HG02588 (cell line): ENCODE data around the gene BNIP5.
"Not testable (repeated sequence)": the region's sequence is repeated elsewhere in the genome, so short reads cannot be mapped to it uniquely, and the experiment has no call there.

Source experiments
- ATAC-seq: cut with Tn5 transposase; IDR thresholded peaks from one replicate; pipeline ENCODE4 v1.9.1; 2021; ENCODE audit warnings: mild to moderate bottlenecking, moderate library complexity; ENCODE audit not compliant: unreplicated experiment

Gene BNIP5

DNA sequence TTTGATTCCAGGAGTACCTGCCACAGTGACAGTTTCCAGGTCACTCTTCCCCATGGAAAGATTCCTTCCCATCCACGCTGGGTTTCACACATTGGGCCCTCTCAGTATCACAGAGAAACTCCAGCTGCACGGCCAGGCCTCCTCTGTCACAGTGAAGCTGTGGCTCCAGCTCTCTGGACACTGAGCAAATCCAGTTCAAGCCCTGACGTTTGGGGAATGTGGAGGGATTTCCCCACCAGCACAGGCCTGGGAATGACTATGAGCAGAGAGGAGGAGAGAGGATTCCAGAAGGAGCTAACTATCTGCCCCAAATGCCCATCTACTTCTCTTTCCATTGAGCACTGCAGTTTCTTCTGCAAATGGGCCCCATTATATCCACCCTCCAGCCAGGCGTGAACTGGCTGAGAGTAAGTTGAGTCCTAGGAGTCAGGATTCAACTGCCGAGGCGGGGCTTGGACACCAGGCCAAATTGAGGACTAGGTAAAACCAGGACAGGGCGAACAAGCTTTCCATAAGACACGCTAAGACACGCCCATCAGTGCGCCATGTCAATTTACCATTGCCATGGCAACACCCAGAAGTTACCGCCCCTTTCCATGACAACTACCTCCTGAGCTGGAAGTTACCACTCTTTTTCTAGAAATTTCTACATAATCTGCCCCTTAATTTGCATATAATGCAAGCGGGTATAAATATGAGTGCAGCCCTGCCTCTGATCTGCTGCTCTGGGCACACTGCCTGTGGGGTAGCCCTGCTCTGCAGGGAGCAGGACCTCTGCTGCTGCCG is 9.2 kb upstream of the BNIP5 start:
- no peak for ATAC-seq

- ATAC-seq = no peak
These were observed 6.5 kb upstream of the BNIP5 start for GRCh38 chr6:36343109-36343680.

GRCh38 chr6:36340618-36341454 is 4.1 kb upstream of the BNIP5 start:
- ATAC-seq = no peak

GRCh38 chr6:36340306-36340617 is 3.6 kb upstream of the BNIP5 start:
- no peak for ATAC-seq

DNA sequence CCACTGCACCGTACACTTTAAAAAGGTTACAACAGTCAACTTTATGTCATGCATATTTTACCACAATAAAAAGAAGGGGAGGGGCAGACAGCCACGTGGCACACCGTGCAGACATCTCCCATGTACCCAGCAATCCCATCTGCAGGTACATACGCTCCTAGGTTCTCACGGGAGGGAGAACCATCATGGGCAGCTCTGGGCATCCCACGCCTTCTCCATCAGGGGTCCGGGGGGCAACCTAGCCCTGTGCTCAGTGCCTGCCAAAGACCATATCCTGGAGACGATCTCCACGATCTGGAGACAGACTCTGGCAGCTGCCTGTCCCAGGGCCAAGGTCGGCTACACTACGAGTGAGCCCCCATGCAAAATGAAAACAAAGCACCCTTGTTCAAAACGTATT is 2.5 kb upstream of the BNIP5 start:
- ATAC-seq = no peak

DNA sequence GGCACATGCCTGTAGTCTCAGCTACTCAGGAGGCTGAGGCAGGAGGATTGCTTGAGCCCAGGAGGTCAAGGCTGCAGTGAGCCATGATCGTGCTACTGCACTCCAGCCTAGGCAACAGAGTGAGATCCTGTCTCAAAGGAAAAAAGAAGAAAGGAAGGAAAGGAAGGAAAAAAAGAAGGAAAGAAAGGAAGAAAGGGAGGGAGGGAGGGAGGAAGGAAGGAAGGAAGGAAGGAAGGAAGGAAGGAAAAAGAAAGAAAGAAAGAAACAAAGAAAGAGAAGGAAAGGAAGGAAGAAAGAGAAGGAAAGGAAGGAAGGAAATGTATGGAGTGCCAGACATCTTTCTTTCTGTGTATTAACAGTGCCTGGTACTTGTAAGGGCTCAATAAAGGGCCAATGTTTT is 1.5 kb upstream of the BNIP5 start:
- not testable (repeated sequence) for ATAC-seq

DNA sequence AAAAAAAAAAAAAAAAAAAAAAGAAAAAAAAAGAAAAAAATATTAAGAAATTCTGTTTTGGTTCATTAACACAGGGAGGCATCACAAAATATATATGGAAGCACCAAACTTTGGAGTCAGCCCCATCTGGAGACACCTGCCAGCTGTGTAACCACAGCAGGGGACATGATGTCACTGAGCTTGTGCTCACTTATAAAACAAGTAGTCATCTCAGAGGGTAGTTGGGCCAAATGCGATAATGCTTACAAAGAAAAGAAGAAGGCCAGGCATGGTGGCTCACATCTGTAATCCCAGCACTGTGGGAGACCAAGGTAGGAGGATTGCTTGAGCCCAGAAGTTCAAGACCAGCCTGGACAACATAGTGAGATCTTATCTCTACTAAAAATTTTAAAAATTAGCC is 1.1 kb upstream of the BNIP5 start:
- no peak for ATAC-seq

- no peak for ATAC-seq
These were observed 429 bp downstream of the BNIP5 start for GRCh38 chr6:36336208-36336710.

DNA sequence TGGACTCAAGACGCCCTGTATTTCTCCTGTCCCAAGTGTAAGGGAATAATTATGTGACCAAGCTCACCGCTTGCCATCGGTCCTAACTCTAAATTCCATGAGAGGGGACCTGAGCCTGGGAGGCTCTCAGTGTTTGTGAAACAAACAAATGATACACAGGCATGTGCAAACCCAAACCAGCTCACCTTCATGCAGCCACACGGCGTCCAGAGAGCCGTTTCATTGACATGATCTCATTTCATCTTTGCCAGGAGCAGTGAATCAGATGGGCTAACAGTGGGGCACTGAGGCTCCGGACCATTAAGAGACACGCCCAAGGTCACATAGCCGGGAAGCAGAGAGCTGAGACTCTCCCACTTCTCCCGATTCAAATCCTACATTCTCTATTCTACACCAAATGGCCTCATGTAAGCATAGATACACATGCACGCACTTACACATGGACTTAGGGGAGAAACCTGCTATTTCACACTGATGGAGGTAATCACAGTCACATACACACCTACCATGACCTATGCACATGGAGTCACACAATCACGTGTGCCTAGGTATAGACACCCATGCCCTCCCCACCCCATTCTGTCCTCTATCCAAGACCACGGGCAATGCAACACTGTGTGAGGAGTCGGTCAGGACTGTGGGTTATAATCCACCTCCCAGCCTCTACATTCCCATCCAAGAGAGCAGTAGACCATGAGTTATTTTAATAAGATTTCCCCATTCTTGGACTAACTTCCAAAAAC is 1.1 kb downstream of the BNIP5 start:
- no peak for ATAC-seq

GRCh38 chr6:36334832-36335459 is 1.7 kb downstream of the BNIP5 start:
- ATAC-seq = no peak

- no peak for ATAC-seq
These were observed 2.6 kb downstream of the BNIP5 start for GRCh38 chr6:36333931-36334725.

DNA sequence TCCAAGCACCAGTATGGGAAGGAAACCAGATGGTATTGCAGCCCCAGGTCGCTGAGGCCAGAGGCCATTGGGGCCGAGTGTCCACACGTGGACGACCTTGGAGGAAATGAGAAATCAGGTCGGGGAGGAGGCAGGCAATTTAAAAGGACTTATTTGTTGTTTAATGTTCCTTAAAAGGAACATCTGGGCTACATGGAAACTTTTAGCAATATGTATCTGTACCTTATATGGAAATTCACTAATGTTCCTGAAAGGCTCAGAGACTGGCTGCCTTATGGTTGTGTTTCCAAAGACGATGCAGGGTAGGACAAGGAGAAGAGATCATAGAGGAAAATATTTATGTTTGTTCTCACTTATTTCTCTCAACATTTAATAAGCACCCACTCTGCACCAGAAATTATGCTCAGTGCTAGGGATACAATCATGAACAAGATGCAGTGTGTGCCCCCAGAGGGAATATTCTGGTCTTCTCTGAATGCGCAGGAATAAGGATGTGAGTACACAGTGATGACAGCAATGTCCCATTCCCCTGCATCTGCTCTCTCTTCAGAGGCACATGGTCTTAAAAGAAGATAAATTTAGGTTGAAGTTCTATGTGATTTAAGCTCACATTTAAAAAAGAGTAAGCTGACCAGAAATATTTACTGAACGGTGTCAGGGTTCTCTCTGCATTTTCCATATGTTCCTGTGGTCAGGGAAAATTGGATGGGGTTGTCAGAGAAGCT is 3.4 kb downstream of the BNIP5 start:
- no peak for ATAC-seq

DNA sequence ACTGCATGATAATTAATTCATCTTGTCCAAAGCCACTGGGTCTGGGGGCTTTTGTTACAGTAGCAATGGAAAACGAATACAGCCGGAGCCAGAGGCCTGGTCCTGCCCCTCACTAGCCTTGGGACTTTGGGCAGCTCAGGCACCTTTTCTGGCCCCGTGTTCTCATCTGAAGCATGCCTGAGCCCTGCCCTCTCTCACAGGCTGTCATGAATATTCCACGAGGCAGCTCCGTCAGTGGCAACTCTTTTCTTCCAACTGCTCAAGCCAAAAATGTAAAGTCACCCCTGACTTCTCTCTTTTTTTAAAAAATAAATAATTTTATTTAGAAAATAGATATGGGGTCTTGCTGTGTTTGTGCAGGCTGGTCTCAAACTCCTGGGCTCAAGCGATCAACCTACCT is 5.3 kb downstream of the BNIP5 start:
- no peak for ATAC-seq

DNA sequence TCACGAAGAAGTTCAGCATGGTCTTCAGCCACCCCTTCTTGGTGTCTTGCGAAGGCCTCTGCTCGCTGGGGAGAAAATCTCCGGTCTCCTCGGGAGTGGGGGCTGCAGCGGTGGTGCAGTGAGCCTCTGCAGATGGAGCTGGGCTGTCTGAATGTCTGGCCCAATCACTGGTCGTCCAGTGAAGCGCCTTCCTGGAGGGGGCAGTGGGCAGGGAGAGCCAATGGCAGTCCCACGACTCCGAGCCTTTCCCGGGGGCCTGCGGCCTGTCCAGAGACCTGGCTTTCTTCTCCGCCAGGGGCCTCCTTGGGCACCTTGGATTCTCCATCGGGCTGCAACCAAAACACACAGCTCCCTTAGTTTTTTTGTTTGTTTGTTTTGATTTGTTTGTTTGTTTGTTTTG is 6.3 kb downstream of the BNIP5 start:
- ATAC-seq = no peak

- no peak for ATAC-seq
These were observed 6.8 kb downstream of the BNIP5 start for GRCh38 chr6:36329798-36330291.

DNA sequence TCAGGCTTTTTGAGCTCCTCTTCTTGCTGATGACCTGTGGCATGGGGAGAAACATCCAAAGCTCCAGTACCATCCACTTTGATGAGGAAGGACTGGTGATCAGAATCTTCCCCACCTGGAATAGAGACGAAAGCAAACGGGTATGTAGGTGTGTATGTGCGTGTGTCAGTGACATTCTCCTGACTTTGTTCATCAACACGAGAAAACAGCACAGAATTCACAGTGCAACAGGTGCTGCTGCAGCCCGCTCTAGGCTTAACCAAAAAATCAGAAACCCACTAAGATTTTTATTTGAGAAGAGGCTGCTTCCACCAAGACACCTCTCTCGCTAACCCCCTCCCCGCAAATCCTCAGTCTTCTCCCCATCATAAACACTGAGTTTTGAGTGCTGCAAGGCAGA is 8.1 kb downstream of the BNIP5 start:
- no peak for ATAC-seq

GRCh38 chr6:36327919-36328236 is 8.8 kb downstream of the BNIP5 start:
- ATAC-seq = no peak

DNA sequence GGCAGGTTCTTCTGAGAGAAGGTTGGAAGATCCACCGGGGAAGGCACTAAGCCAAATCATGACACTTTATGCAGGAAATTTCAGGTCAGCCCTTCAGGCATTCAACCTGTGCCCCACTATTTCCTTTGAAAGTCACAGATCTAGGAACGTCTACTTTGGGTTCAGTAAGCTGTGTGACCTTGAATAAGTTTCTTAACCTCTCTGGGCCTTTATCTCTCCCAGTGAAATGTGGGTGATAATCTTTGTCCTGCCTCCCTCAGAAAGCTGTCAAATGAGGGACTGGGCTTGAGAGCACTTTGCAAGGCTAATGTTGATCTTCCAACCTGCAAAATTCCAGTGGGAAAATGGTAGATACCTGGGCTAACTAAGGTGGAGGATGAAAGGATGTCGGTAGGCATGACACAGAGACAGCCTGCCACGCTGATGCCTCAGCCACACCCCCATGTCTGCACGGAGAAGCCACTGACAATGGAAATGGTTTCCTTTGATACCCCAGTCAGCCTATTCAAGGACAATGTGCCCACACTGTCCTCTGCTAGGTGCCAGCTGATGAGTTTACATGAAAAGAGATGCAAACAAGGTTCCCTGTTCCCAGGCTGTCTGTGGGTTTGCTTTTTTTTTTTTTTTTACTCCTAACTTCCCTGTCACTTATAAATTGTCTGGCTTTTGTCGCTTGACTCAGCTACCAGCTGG is 9.3 kb downstream of the BNIP5 start:
- no peak for ATAC-seq
